Panc1 (cell line): ENCODE data around the gene CEP41. TPM values are rescaled to one million over a fixed set of nuclear protein-coding genes. Genes with fewer than 3 reads are reported as not detected.
"Not testable (repeated sequence)": the region's sequence is repeated elsewhere in the genome, so short reads cannot be mapped to it uniquely, and the experiment has no call there.

Experiments used
- ATAC-seq: fragments of 200-7000 bp; cut with Tn5 transposase; 2 replicates; pipeline ENCODE4 v1.9.1; 2020; ENCODE audit warnings: mild to moderate bottlenecking, moderate library complexity
- BruUV-seq: library from RNA; stranded (reverse); fragments of 400-500 nt; replicated peaks from 2 replicates; lab custom pipeline; 2021; lab: Mats Ljungman, UMichigan
- CTCF ChIA-PET: fragments of 300-600 bp; sonication (Branson Sonifier 250); formaldehyde crosslinking; loops from one replicate; lab custom pipeline; 2022; ENCODE audit warnings: antibody characterized with exemption; lab: Charles Lee
- POLR2A ChIA-PET: fragments of 300-600 bp; sonication (Branson Sonifier 250); formaldehyde crosslinking; loops from one replicate; lab custom pipeline; 2022; ENCODE audit warnings: antibody characterized with exemption; lab: Charles Lee
- DNase-seq: peaks from one replicate; pipeline ENCODE4 v3.0.0-alpha.2; 2010; ENCODE audit warnings: low read depth, low spot score
- H3K27ac ChIP-seq: 2 replicates; pipeline ENCODE4 v1.5.1; 2011; ENCODE audit warnings: mild to moderate bottlenecking, low read length, inconsistent platforms
- H3K27me3 ChIP-seq: fragments of 200-500 bp; sonication (Bioruptor generic); 2 replicates; pipeline ENCODE4 v1.6.0; 2014; ENCODE audit warnings: low read length, inconsistent platforms; ENCODE audit not compliant: control insufficient read depth, insufficient read depth
- H3K36me3 ChIP-seq: fragments of 200-500 bp; sonication (Bioruptor generic); 2 replicates; pipeline ENCODE4 v1.5.1; 2014; ENCODE audit warnings: inconsistent platforms, mild to moderate bottlenecking, low read length, moderate library complexity; ENCODE audit not compliant: control insufficient read depth, insufficient read depth
- H3K4me1 ChIP-seq: 2 replicates; pipeline ENCODE4 v1.5.1; 2011; ENCODE audit warnings: inconsistent platforms, mild to moderate bottlenecking, low read length, moderate library complexity; ENCODE audit not compliant: control insufficient read depth, insufficient read depth
- H3K4me3 ChIP-seq, 2 experiments: 2 replicates each; pipeline ENCODE4 v1.5.1; 2011 to 2012; ENCODE audit warnings: low read depth in 2 of 2, low read length in 2 of 2, mild to moderate bottlenecking in 2 of 2, inconsistent platforms in 1 of 2, moderate library complexity in 1 of 2
- H3K9me3 ChIP-seq: fragments of 200-500 bp; sonication (Bioruptor generic); 2 replicates; pipeline ENCODE4 v1.5.1; 2014; ENCODE audit warnings: low read depth, mild to moderate bottlenecking, inconsistent platforms, low read length, moderate library complexity; ENCODE audit not compliant: control insufficient read depth, insufficient read depth
- CTCF ChIP-seq: fragments of 450-650 bp; IDR thresholded peaks from 2 replicates; pipeline ENCODE4 v1.5.1; 2017; ENCODE audit warnings: mild to moderate bottlenecking
- POLR2AphosphoS5 ChIP-seq: IDR thresholded peaks from 2 replicates; pipeline ENCODE4 v1.6.1; 2012; ENCODE audit warnings: mild to moderate bottlenecking, low read depth, low read length, moderate library complexity
- REST ChIP-seq, 2 experiments: IDR thresholded peaks; 2 replicates each; pipeline ENCODE4 v1.6.1; 2011 to 2012; ENCODE audit warnings: low read depth in 2 of 2, control low read depth in 1 of 2, low read length in 1 of 2, mild to moderate bottlenecking in 1 of 2, moderate library complexity in 1 of 2; ENCODE audit not compliant: insufficient read depth in 1 of 2
- SIN3A ChIP-seq: IDR thresholded peaks from 2 replicates; pipeline ENCODE4 v1.6.1; 2012; ENCODE audit warnings: low read depth, mild to moderate bottlenecking, low read length, moderate library complexity, borderline replicate concordance; ENCODE audit not compliant: insufficient read depth
- TCF7L2 ChIP-seq: IDR thresholded peaks from 2 replicates; pipeline ENCODE4 v1.6.1; 2011; ENCODE audit warnings: mild to moderate bottlenecking, low read depth, low read length, inconsistent platforms
- in situ Hi-C: cut with HindIII; loops from 2 replicates; pipeline ENCODE4 v1.10.0; 2016; ENCODE audit warnings: low sequenced_read_pairs, low pct_unique_long_range_greater_than_20kb
- intact Hi-C: fragments of 100-400 bp; cut with micrococcal nuclease; formaldehyde crosslinking; loops from one replicate; pipeline ENCODE4 v1.10.0; 2022; ENCODE audit not compliant: unreplicated experiment
- total RNA-seq: library from RNA; stranded (reverse); gene quantifications from one replicate; pipeline ENCODE4 v1.2.1, GENCODE V29; 2021; ENCODE audit not compliant: unreplicated experiment

CEP41 gene
- total RNA-seq, 1 experiment from 2014 or later, result 13.2 TPM

GRCh38 chr7:130454959-130455358 lies 14.1 kb upstream of the CEP41 start:
- BruUV-seq, result no TSS peak
- TF ChIP-seq SIN3A (no peak), POLR2AphosphoS5 (no peak), CTCF (no peak), REST (IDR thresholded peaks at IDR 0.05; ENCODE audit: insufficient read depth in 1 of 2, low read depth in 2 of 2, low read length in 1 of 2) (no peak), TCF7L2 (no peak)
- no peak overlapping the region for H3K4me3 ChIP-seq
- H3K9me3 ChIP-seq, result no peaks in the 10 kb centered on the region
- intact Hi-C loops, result no loop called here
- ChIA-PET POLR2A (interaction anchor here (1.2 kb wide), 1 partner anchor 11 kb away, joined by 4 read pairs; no protein-coding TSS in a partner anchor), CTCF (no interaction called here)
- H3K27me3 ChIP-seq, result no peaks in the 10 kb centered on the region
- DNase-seq, result no peak
- H3K4me1 ChIP-seq, result no peaks in the 10 kb centered on the region
- no peak for ATAC-seq
- no peak overlapping the region for H3K27ac ChIP-seq
- H3K36me3 ChIP-seq, result no peaks in the 10 kb centered on the region
- in situ Hi-C loops, result no loop called here

- DNase-seq (no peak), ATAC-seq (no peak)
- intact Hi-C loops, result no loop called here
- Histone ChIP-seq H3K27me3 (no peaks in the 10 kb centered on the region), H3K4me1 (no peaks in the 10 kb centered on the region), H3K9me3 (peaks cover 8% of the 10 kb centered on the region), H3K27ac (no peak overlapping the region), H3K36me3 (no peaks in the 10 kb centered on the region), H3K4me3 (no peak overlapping the region)
- no TSS peak for BruUV-seq
- ChIA-PET POLR2A (no interaction called here), CTCF (no interaction called here)
- in situ Hi-C loops, result no loop called here
- TF ChIP-seq TCF7L2 (no peak), POLR2AphosphoS5 (no peak), CTCF (no peak)
Measured at GRCh38 chr7:130452951-130453350, 12.1 kb upstream of the CEP41 start.

- H3K9me3 ChIP-seq, result peaks cover 11% of the 10 kb centered on the region
- intact Hi-C loops, BruUV-seq, in situ Hi-C loops, H3K27ac ChIP-seq, H3K27me3 ChIP-seq, POLR2A ChIA-PET, ATAC-seq, DNase-seq, H3K36me3 ChIP-seq, H3K4me1 ChIP-seq, H3K4me3 ChIP-seq: not testable (repeated sequence)
- CTCF ChIA-PET, result interaction anchor here (0.6 kb wide), 1 partner anchor 10 kb away, joined by 3 read pairs; no protein-coding TSS in a partner anchor
Measured at GRCh38 chr7:130451344-130451743, 10.5 kb upstream of the CEP41 start.
